ENCODE measurements around the gene SNAI3. TPM values are rescaled to one million over a fixed set of nuclear protein-coding genes. Genes with fewer than 3 reads are reported as not detected.
A peak's percentile ranks its signal among the peaks of the same experiment; 100 is the strongest.

SNAI3 gene
- total and polyA plus RNA-seq, 9 of the 15 experiments (the other 6 are each of a cell fraction or from before 2014, with no cell fraction given): 0.04 to 4.1 (median 0.80) TPM; not detected in 1

- TF ChIP-seq HNRNPK (IDR thresholded peaks at IDR 0.05; ENCODE audit: low read depth, low read length, poor library complexity, severe bottlenecking) (peak; percentile 8), NRF1 (conservative IDR thresholded peaks at IDR 0.05 in 1 of 2, IDR thresholded peaks at IDR 0.05 in 1 of 2) (peak; percentile 64 to 69), TEAD2 (tag; IDR thresholded peaks at IDR 0.05) (no peak), HDAC1 (IDR thresholded peaks at IDR 0.05) (peak in 1 of 2 experiments; percentile 37; a peak in 1 of 4 replicates), SMARCA5 (IDR thresholded peaks at IDR 0.05) (no peak; the same call in 1 of the 2 replicates), MNT (conservative IDR thresholded peaks at IDR 0.05) (0 out of 4 replicates have a peak, but pooled peaks of 1 of the 2 experiments have one; percentile 25), ZNF444 (CRISPR knock-in tag; IDR thresholded peaks at IDR 0.05) (no peak), NFATC3 (IDR thresholded peaks at IDR 0.05) (no peak), ZFP36 (IDR thresholded peaks at IDR 0.05; ENCODE audit: low read depth, low read length, partially characterized antibody) (peak; percentile 99), RCOR1 (IDR thresholded peaks at IDR 0.05; ENCODE audit: borderline replicate concordance in 1 of 2, low read depth in 2 of 2, low read length in 2 of 2) (0 out of 4 replicates have a peak, but pooled peaks of 1 of the 2 experiments have one; percentile 17), TEAD4 (IDR thresholded peaks at IDR 0.05; ENCODE audit: low read length) (no peak), TEAD4 (CRISPR knock-in tag; IDR thresholded peaks at IDR 0.05; ENCODE audit: borderline replicate concordance) (peak; percentile 46; the same call in 1 of the 2 replicates), FIP1L1 (IDR thresholded peaks at IDR 0.05; ENCODE audit: low read depth, low read length, poor library complexity, severe bottlenecking) (peak; percentile 90), HEY1 (CRISPR knock-in tag; IDR thresholded peaks at IDR 0.05; ENCODE audit: borderline replicate concordance) (no peak), ZNF12 (CRISPR knock-in tag; IDR thresholded peaks at IDR 0.05) (0 out of 2 replicates have a peak, but pooled peaks have one; percentile 11), LARP7 (IDR thresholded peaks at IDR 0.05) (no peak)
- TF ChIP-seq, protein P1, sequence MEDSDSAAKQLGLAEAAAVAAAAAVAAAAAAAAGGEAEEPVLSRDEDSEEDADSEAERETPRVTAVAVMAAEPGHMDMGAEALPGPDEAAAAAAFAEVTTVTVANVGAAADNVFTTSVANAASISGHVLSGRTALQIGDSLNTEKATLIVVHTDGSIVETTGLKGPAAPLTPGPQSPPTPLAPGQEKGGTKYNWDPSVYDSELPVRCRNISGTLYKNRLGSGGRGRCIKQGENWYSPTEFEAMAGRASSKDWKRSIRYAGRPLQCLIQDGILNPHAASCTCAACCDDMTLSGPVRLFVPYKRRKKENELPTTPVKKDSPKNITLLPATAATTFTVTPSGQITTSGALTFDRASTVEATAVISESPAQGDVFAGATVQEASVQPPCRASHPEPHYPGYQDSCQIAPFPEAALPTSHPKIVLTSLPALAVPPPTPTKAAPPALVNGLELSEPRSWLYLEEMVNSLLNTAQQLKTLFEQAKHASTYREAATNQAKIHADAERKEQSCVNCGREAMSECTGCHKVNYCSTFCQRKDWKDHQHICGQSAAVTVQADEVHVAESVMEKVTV (CRISPR knock-in tag; IDR thresholded peaks at IDR 0.05): no peak
- TF ChIP-seq, protein P2, sequence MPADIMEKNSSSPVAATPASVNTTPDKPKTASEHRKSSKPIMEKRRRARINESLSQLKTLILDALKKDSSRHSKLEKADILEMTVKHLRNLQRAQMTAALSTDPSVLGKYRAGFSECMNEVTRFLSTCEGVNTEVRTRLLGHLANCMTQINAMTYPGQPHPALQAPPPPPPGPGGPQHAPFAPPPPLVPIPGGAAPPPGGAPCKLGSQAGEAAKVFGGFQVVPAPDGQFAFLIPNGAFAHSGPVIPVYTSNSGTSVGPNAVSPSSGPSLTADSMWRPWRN (IDR thresholded peaks at IDR 0.05; ENCODE audit: low read depth): no peak
- TF ChIP-seq, protein P3, sequence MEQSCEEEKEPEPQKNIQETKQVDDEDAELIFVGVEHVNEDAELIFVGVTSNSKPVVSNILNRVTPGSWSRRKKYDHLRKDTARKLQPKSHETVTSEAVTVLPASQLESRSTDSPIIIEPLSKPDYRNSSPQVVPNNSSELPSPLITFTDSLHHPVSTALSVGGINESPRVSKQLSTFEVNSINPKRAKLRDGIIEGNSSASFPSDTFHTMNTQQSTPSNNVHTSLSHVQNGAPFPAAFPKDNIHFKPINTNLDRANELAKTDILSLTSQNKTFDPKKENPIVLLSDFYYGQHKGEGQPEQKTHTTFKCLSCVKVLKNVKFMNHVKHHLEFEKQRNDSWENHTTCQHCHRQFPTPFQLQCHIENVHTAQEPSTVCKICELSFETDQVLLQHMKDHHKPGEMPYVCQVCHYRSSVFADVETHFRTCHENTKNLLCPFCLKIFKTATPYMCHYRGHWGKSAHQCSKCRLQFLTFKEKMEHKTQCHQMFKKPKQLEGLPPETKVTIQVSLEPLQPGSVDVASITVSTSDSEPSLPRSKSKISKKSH (CRISPR knock-in tag; IDR thresholded peaks at IDR 0.05): no peak
- TF ChIP-seq, protein P4, sequence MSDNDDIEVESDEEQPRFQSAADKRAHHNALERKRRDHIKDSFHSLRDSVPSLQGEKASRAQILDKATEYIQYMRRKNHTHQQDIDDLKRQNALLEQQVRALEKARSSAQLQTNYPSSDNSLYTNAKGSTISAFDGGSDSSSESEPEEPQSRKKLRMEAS (CRISPR knock-in tag; IDR thresholded peaks at IDR 0.05): no peak
These were observed 51.9 kb downstream of the SNAI3 start (continued) for GRCh38 chr16:88634141-88634993.

Measured in K562 (cell line).